Mucosa of descending colon (tissue), 3 donors: ENCODE results near the gene PCDHB12. TPM values are rescaled to one million over a fixed set of nuclear protein-coding genes. Genes with fewer than 3 reads are reported as not detected.
"Not testable (repeated sequence)": the region's sequence is repeated elsewhere in the genome, so short reads cannot be mapped to it uniquely, and the experiment has no call there.

Experiments
- ATAC-seq: fragments of 200-7000 bp; cut with Tn5 transposase; one replicate; pipeline ENCODE4 v1.9.1; 2020; ENCODE audit warnings: mild to moderate bottlenecking, moderate library complexity
- DNase-seq, 3 donors: peaks; one replicate each; pipeline ENCODE4 v3.0.0-alpha.2; 2020
- H3K36me3 ChIP-seq: fragments of 200-600 bp; one replicate; pipeline ENCODE4 v1.8.0; 2021; ENCODE audit warnings: low read depth, mild to moderate bottlenecking
- H3K4me1 ChIP-seq: fragments of 200-600 bp; one replicate; pipeline ENCODE4 v1.8.0; 2021; ENCODE audit warnings: low read depth, mild to moderate bottlenecking
- H3K4me3 ChIP-seq: fragments of 200-600 bp; one replicate; pipeline ENCODE4 v1.8.0; 2021; ENCODE audit warnings: mild to moderate bottlenecking
- H3K9me3 ChIP-seq: fragments of 200-600 bp; one replicate; pipeline ENCODE4 v1.8.0; 2021; ENCODE audit warnings: mild to moderate bottlenecking
- CTCF ChIP-seq: fragments of 200-600 bp; IDR thresholded peaks from one replicate; pipeline ENCODE4 v1.8.0; 2022; ENCODE audit warnings: antibody characterized with exemption, mild to moderate bottlenecking
- intact Hi-C, 2 donors: fragments of 100-400 bp; cut with DNase I in 1 of 2; cut with micrococcal nuclease in 1 of 2; formaldehyde crosslinking; loops; one replicate each; pipeline versions ENCODE4 v1.11.0 to v1.11.1; 2022; cut with DNase I, micrococcal nuclease
- total RNA-seq, 3 donors: library from RNA; stranded (reverse); fragmentation: NEBNext Ultra II Directional in 2 of 3; extraction: Animal tissue kit (Norgen Biotek cat#: 25700) in 2 of 3; gene quantifications; one replicate each; pipeline versions ENCODE4 v1.2.1 to v1.2.4, GENCODE V29; 2021 to 2023
- donor health status: DM: no; HTN: no; CAD: no; lungs with moderate emphysema.
- donor health status: DM: no; HTN: no; CAD: no.
- donor health status: DM: no; HTN: yes; CAD: no.

Gene PCDHB12
- total RNA-seq, 3 donors from 2014 or later = 0.52 to 3.9 (median 0.67) TPM

GRCh38 chr5:141245250-141245717, 36.8 kb downstream of the PCDHB12 start, which contains the start of gene PCDHB15:
Gene PCDHB15 (plus strand): TSS chr5:141245395. CDS start chr5:141245579, 184 bp downstream.
- ATAC-seq (no peak), DNase-seq (peak in 1 of 3 donors; percentile 16)
- intact Hi-C loops = no loop called here
- H3K9me3 ChIP-seq = peaks cover 96% of the 10 kb centered on the region
- no peaks in the 10 kb centered on the region for H3K36me3 ChIP-seq
- no peaks in the 10 kb centered on the region for H3K4me1 ChIP-seq
- TF ChIP-seq CTCF = no peak
- no peak within 1 kb of the TSS for H3K4me3 ChIP-seq

- DNase-seq, H3K4me1 ChIP-seq, H3K4me3 ChIP-seq, H3K36me3 ChIP-seq, intact Hi-C loops, ATAC-seq: not testable (repeated sequence)
- peaks cover 96% of the 10 kb centered on the region for H3K9me3 ChIP-seq
These were observed 38.5 kb downstream of the PCDHB12 start for GRCh38 chr5:141246971-141247370.

GRCh38 chr5:141247434-141247833, 38.9 kb downstream of the PCDHB12 start:
- ATAC-seq, H3K4me3 ChIP-seq, H3K36me3 ChIP-seq, DNase-seq, intact Hi-C loops, H3K4me1 ChIP-seq: not testable (repeated sequence)
- peaks cover 96% of the 10 kb centered on the region for H3K9me3 ChIP-seq

GRCh38 chr5:141250576-141250975, 42.1 kb downstream of the PCDHB12 start:
- Histone ChIP-seq H3K36me3 (no peaks in the 10 kb centered on the region), H3K9me3 (peaks cover 96% of the 10 kb centered on the region), H3K4me3 (no peak overlapping the region), H3K4me1 (no peaks in the 10 kb centered on the region)
- intact Hi-C loops = no loop called here
- no peak for ATAC-seq
- TF ChIP-seq CTCF = no peak
- DNase-seq = no peak

- Histone ChIP-seq H3K9me3 (peaks cover 100% of the 10 kb centered on the region), H3K36me3 (no peaks in the 10 kb centered on the region), H3K4me3 (no peak overlapping the region), H3K4me1 (no peaks in the 10 kb centered on the region)
- ATAC-seq = no peak
- no peak for TF ChIP-seq CTCF
- intact Hi-C loops = no loop called here
- DNase-seq = no peak
These were observed 49.9 kb downstream of the PCDHB12 start for GRCh38 chr5:141258464-141258863.

GRCh38 chr5:141258948-141259347, 50.4 kb downstream of the PCDHB12 start:
- Histone ChIP-seq H3K4me3 (no peak overlapping the region), H3K36me3 (no peaks in the 10 kb centered on the region), H3K9me3 (peaks cover 100% of the 10 kb centered on the region), H3K4me1 (no peaks in the 10 kb centered on the region)
- ATAC-seq (no peak), DNase-seq (no peak)
- intact Hi-C loops = no loop called here
- no peak for TF ChIP-seq CTCF
